Hepatocyte (in vitro differentiated cells): ENCODE data around the gene CCNF.

ENCODE experiments used
- CTCF ChIP-seq: fragments of 200-600 bp; sonication (generic); IDR thresholded peaks from 2 replicates; pipeline ENCODE4 v1.5.1; 2016; ENCODE audit warnings: antibody characterized with exemption, mild to moderate bottlenecking; ENCODE audit not compliant: poor library complexity
- EZH2 ChIP-seq: fragments of 200-600 bp; sonication (generic); IDR thresholded peaks from 2 replicates; pipeline ENCODE4 v1.6.1; 2016; ENCODE audit warnings: antibody characterized with exemption, mild to moderate bottlenecking, borderline replicate concordance
- EZH2phosphoT487 ChIP-seq: fragments of 200-600 bp; sonication (generic); IDR thresholded peaks from one replicate; pipeline ENCODE4 v1.6.1; 2018; ENCODE audit warnings: antibody characterized with exemption, mild to moderate bottlenecking, low read depth, moderate library complexity; ENCODE audit not compliant: unreplicated experiment, severe bottlenecking

DNA sequence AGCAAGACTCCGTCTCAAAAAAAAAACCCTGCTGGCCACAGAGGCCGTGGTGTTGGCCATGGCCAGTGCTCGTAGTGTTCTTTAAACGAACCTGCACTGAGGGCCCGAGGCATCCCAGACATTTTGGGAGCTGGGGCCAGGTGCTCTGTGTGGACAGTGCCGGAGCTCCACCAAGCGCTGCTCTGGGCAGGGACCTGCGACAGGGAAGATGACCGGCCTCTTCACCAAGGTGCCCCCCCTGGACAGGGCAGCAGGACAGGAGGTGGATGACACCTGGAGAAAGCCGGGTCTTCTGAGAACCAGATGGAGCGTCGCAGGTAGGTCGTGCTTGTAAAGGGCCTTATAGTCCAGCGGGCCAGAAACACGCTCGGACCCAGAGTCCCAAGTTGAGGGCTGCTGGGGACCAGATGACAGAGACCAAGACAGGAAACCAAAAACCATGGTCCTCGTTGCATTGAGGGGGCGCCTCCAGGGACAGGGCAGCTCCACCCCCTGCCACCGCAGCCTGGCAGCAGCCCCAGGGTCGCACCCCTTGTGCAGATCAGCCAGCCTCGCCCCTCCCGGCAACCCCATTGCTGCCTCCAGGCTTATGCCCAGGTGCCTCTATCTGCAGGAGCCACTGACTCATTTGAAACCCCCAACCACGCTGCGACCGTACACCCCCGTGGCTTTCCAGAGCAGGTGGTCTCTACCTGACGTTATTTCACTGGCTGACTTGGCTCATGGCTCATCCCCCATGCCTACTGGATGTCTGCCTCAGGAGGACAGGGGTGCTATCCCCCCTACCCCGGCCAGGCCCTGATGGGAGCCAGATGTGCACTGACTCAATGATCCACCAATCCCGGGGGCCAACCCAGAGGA lies 37.6 kb downstream of the CCNF start:
- no peak for TF ChIP-seq CTCF
- no peak for TF ChIP-seq EZH2
- no peak for TF ChIP-seq EZH2phosphoT487
